Heart right ventricle (tissue), 16 donors: ENCODE measurements around the gene NELL1. TPM values are rescaled to one million over a fixed set of nuclear protein-coding genes. Genes with fewer than 3 reads are reported as not detected.

ENCODE experiments used
- ATAC-seq, 8 donors: fragments of 200-7000 bp; cut with Tn5 transposase; one replicate each; pipeline ENCODE4 v1.9.1; 2020; ENCODE audit warnings: mild to moderate bottlenecking in 8 of 8, moderate library complexity in 8 of 8, moderate number of reproducible peaks in 1 of 8
- DNase-seq, 2 donors: peaks; one replicate each; pipeline ENCODE4 v3.0.0-alpha.2; 2020
- H3K27ac ChIP-seq, 10 donors: fragments of 200-600 bp; sonication (generic) in 2 of 10; one replicate each; pipeline versions ENCODE4 v1.5.0 to v1.8.0; 2020 to 2022; ENCODE audit warnings: mild to moderate bottlenecking in 3 of 10
- H3K27me3 ChIP-seq, 7 donors: fragments of 200-600 bp; one replicate each; pipeline ENCODE4 v1.8.0; 2021 to 2022; ENCODE audit warnings: mild to moderate bottlenecking in 2 of 7
- H3K36me3 ChIP-seq, 9 donors: fragments of 200-600 bp; sonication (generic) in 1 of 9; one replicate each; pipeline versions ENCODE4 v1.5.0 to v1.8.0; 2020 to 2022; ENCODE audit warnings: mild to moderate bottlenecking in 2 of 9
- H3K4me1 ChIP-seq, 9 donors: fragments of 200-600 bp; sonication (generic) in 1 of 9; one replicate each; pipeline versions ENCODE4 v1.5.0 to v1.8.0; 2020 to 2022; ENCODE audit warnings: mild to moderate bottlenecking in 4 of 9
- H3K4me3 ChIP-seq, 10 donors: fragments of 200-600 bp; sonication (generic) in 2 of 10; one replicate each; pipeline versions ENCODE4 v1.5.0 to v1.8.0; 2020 to 2022; ENCODE audit warnings: mild to moderate bottlenecking in 7 of 10, moderate library complexity in 2 of 10
- H3K9me3 ChIP-seq, 11 donors: fragments of 200-600 bp in 10 of 11; sonication (generic) in 2 of 11; one replicate each; pipeline versions ENCODE4 v1.5.0 to v1.8.0; 2013 to 2022; ENCODE audit warnings: mild to moderate bottlenecking in 2 of 11, control low read depth in 1 of 11, moderate library complexity in 1 of 11
- WGBS, 2 donors: extraction: QIAGEN DNeasy Blood & Tissue Kit; methylation state at CpG; one replicate each; pipeline ENCODE4 v1.1.7; 2013; ENCODE audit warnings: inconsistent platforms in 1 of 2; 5-methylcytosine and 5-hydroxymethylcytosine counted together
- intact Hi-C, 10 donors: fragments of 100-400 bp; cut with DNase I; formaldehyde crosslinking; loops; one replicate each; pipeline versions ENCODE4 v1.11.1 to v1.14.2; 2022
- polyA plus RNA-seq, 2 donors: library from polyadenylated mRNA; stranded (reverse); fragments of 200-250 nt; gene quantifications; one replicate each; pipeline ENCODE4 v1.2.3, GENCODE V29; 2013
- total RNA-seq, 10 donors: library from RNA; stranded (reverse); fragmentation: NEBNext Ultra II Directional in 3 of 10; extraction: Animal tissue kit (Norgen Biotek cat#: 25700) in 3 of 10; gene quantifications; one replicate each; pipeline versions ENCODE4 v1.2.1 to v1.2.4, GENCODE V29; 2021 to 2023
- TF ChIP-seq, protein P1 (sequence below), 9 donors: fragments of 200-600 bp; sonication (generic) in 2 of 9; IDR thresholded peaks; one replicate each; pipeline versions ENCODE4 v1.5.0 to v1.8.0; 2021 to 2022; ENCODE audit warnings: antibody characterized with exemption in 9 of 9, mild to moderate bottlenecking in 5 of 9, moderate library complexity in 1 of 9
- donor health status: Arrhythmogenic right ventricular cardiomyopathy.
- donor health status: ischemic (EF 13 %, LVEDD 7.1; RV severe dilation, severe dysfunction).
- donor health status: healthy with polysubstance abuse.
- donor health status: DM: no; HTN: yes; CAD: no.
- donor health status: DM: no; HTN: no; CAD: no.
- donor health status: ischemic (EF 25% LVEDD 6.9; RV normal size, moderate dysfunction).
- donor health status: ischemic (EF 25% LVEDD 5.7; RV mildly dilated, moderate dysfunction).
- donor health status: healthy.
- donor health status: DM: yes; HTN: yes; CAD: no.
- donor health status: Ischemic cardiomyopathy.
- donor health status: ischemic (EF 35%, LVEDD 5.7; RV mildly dilated, moderate dysfunction).
- donor health status: nonischemic (EF 11% LVEDD 7.7; RV severe dilation, severe dysfunction).
- donor health status: DM: yes; HTN: yes; CAD: no.
- donor health status: PGD.
- donor health status: ischemic (EF 29% LVEDD 5.4; RV normal size, mild dysfunction).
- donor health status: nonischemic (EF 23%, LVEDD 6.1; RV moderate dilation, normal function).

NELL1 gene
- total and polyA plus RNA-seq, 12 donors, result not detected

DNA sequence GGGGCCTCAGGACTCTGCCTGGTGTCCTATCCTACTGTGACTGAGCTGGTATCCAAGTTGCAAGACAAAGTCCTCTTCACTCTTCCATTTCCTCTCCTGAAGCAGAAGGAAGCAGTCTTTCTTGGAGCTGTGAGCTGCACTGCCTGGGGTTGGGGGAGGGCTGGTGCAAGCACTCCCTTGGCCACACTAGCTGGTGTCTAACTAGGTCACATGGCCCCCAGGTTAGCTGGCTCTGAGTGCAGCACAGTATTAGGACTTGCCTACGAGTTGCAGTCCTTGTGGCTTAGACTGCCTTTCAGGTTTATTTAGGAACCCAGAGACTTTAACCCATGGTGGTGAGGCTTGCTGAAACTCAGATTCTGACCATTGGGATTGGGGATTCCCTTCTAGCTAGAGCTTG lies 138.9 kb downstream of the NELL1 start:
- WGBS, 2 donors, result 11 to 27% methylated on average over 1 of the region's 1 CpG
- DNase-seq, result no peak

DNA sequence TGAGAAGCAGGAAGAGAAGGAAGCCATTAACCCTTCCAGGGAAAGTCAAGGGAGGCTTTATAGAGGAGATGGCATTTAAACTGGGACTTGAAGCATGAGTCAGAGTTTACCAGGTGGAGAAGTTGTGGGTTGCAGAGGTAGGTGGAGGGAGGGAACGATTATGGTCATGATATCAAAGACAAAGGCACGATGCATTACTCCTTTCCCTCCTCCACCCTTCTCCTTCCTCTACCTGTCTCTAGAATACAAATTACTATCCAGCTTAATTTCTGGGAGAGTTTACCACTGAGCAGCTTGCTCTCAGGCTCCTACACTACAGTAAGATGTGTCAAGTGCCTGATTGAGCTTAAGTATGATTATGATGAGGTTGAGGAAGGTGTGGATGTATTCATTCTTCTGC lies 151.7 kb downstream of the NELL1 start:
- DNase-seq (no peak), ATAC-seq (no peak)
- no peaks in the 10 kb centered on the region for H3K36me3 ChIP-seq
- H3K4me3 ChIP-seq, result no peak overlapping the region
- intact Hi-C loops, result no loop called here
- TF ChIP-seq, protein P1, sequence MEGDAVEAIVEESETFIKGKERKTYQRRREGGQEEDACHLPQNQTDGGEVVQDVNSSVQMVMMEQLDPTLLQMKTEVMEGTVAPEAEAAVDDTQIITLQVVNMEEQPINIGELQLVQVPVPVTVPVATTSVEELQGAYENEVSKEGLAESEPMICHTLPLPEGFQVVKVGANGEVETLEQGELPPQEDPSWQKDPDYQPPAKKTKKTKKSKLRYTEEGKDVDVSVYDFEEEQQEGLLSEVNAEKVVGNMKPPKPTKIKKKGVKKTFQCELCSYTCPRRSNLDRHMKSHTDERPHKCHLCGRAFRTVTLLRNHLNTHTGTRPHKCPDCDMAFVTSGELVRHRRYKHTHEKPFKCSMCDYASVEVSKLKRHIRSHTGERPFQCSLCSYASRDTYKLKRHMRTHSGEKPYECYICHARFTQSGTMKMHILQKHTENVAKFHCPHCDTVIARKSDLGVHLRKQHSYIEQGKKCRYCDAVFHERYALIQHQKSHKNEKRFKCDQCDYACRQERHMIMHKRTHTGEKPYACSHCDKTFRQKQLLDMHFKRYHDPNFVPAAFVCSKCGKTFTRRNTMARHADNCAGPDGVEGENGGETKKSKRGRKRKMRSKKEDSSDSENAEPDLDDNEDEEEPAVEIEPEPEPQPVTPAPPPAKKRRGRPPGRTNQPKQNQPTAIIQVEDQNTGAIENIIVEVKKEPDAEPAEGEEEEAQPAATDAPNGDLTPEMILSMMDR (IDR thresholded peaks at IDR 0.05), result no peak
- no peak overlapping the region for H3K27ac ChIP-seq
- no peaks in the 10 kb centered on the region for H3K4me1 ChIP-seq
- no peaks in the 10 kb centered on the region for H3K9me3 ChIP-seq
- 75 to 77% methylated on average over 2 of the region's 2 CpGs for WGBS, 2 donors
- no peaks in the 10 kb centered on the region for H3K27me3 ChIP-seq

More for the DNA sequence above, 138.9 kb downstream of the NELL1 start:
- peaks cover 0 to 51% (median 15%) of the 10 kb centered on the region in 11 donors for H3K9me3 ChIP-seq
- H3K36me3 ChIP-seq, result no peaks in the 10 kb centered on the region
- H3K27me3 ChIP-seq, result no peaks in the 10 kb centered on the region
- no peak overlapping the region for H3K4me3 ChIP-seq
- TF ChIP-seq, protein P1 (IDR thresholded peaks at IDR 0.05), result no peak
- H3K4me1 ChIP-seq, result no peaks in the 10 kb centered on the region
- H3K27ac ChIP-seq, result no peak overlapping the region
- ATAC-seq, result no peak
- intact Hi-C loops, result no loop called here

DNA sequence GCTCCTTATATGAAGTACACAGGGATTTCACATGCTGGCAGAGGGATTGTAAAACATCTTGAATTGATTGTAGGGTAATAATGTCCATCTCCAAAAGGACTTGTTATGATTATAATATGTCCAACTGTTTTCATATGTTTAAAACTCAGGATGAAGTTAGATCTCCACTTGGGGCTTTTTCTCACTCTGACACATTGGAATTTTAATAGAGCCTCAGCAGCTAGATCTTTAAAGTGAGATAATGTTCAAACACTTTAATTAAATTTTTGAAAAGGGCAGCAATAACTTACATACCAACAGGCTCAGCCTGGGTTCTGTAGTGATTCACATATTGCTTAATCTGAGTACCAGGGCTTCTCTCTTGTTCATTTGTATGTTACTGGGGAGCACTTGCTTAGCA lies 152.1 kb downstream of the NELL1 start:
- no peaks in the 10 kb centered on the region for H3K27me3 ChIP-seq
- no peak overlapping the region for H3K4me3 ChIP-seq
- H3K9me3 ChIP-seq, result no peaks in the 10 kb centered on the region
- DNase-seq (no peak), ATAC-seq (no peak)
- H3K27ac ChIP-seq, result no peak overlapping the region
- TF ChIP-seq, protein P1 (IDR thresholded peaks at IDR 0.05), result no peak
- intact Hi-C loops, result no loop called here
- no peaks in the 10 kb centered on the region for H3K36me3 ChIP-seq
- no peaks in the 10 kb centered on the region for H3K4me1 ChIP-seq

- Histone ChIP-seq H3K9me3 (no peaks in the 10 kb centered on the region), H3K4me1 (no peaks in the 10 kb centered on the region), H3K27me3 (no peaks in the 10 kb centered on the region), H3K4me3 (no peak overlapping the region), H3K36me3 (no peaks in the 10 kb centered on the region), H3K27ac (no peak overlapping the region)
- intact Hi-C loops, result no loop called here
- TF ChIP-seq, protein P1 (IDR thresholded peaks at IDR 0.05), result no peak
- no peak for DNase-seq
- 60 to 71% methylated on average over 2 of the region's 2 CpGs for WGBS, 2 donors
- no peak for ATAC-seq
These were observed 155.4 kb downstream of the NELL1 start for GRCh38 chr11:20824773-20825172.

DNA sequence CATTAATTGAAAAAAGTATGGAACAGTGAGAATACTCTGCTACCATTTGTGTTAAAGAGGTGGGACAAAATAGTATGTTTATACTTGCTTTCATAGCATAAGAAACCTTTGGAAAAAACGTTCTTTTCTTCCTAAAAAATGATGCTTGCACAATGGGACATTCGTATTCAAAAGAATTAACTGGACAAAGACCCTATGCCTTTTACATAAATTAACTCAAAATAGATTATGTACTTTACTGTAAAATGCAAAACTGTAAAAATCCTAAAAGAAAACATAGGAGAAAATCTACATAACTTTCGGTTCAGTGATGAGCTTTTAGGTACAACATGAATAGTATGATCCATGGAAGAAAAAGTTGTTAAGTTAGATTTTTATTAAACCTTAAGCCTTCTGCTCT lies 166.2 kb downstream of the NELL1 start:
- TF ChIP-seq, protein P1 (IDR thresholded peaks at IDR 0.05), result no peak
- Histone ChIP-seq H3K4me3 (no peak overlapping the region), H3K9me3 (no peaks in the 10 kb centered on the region), H3K27ac (no peak overlapping the region), H3K27me3 (no peaks in the 10 kb centered on the region), H3K4me1 (no peaks in the 10 kb centered on the region), H3K36me3 (no peaks in the 10 kb centered on the region)
- WGBS, 2 donors, result 44 to 67% methylated on average over 3 of the region's 3 CpGs
- intact Hi-C loops, result no loop called here
- ATAC-seq, result no peak
- no peak for DNase-seq
